PC-3 (cell line): ENCODE data around the gene SCN5A. TPM values are rescaled to one million over a fixed set of nuclear protein-coding genes. Genes with fewer than 3 reads are reported as not detected.

ENCODE experiments used
- ATAC-seq: fragments of 200-7000 bp; cut with Tn5 transposase; 2 replicates; pipeline ENCODE4 v1.9.1; 2020; ENCODE audit warnings: mild to moderate bottlenecking, moderate library complexity
- BruUV-seq: library from RNA; stranded (reverse); fragments of 400-500 nt; replicated peaks from 2 replicates; lab custom pipeline; 2021; lab: Mats Ljungman, UMichigan
- CTCF ChIA-PET: fragments of 300-600 bp; sonication (Branson Sonifier 250); formaldehyde crosslinking; loops from one replicate; lab custom pipeline; 2022; ENCODE audit warnings: antibody characterized with exemption; lab: Charles Lee
- POLR2A ChIA-PET: fragments of 300-600 bp; sonication (Branson Sonifier 250); formaldehyde crosslinking; loops from one replicate; lab custom pipeline; 2022; ENCODE audit warnings: antibody characterized with exemption; ENCODE audit not compliant: unreplicated experiment; lab: Charles Lee
- DNase-seq: peaks from one replicate; pipeline ENCODE4 v3.0.0-alpha.2; 2015
- H2AFZ ChIP-seq: fragments of 300-600 bp; sonication (generic); 2 replicates; pipeline ENCODE4 v1.6.0; 2016; ENCODE audit warnings: antibody characterized with exemption, low read length
- H3F3A ChIP-seq: fragments of 300-600 bp; sonication (generic); one replicate; pipeline ENCODE4 v1.6.0; 2017; ENCODE audit warnings: antibody characterized with exemption, low read length, control low read depth, mild to moderate bottlenecking; ENCODE audit not compliant: unreplicated experiment
- H3K27ac ChIP-seq: fragments of 300-600 bp; sonication (generic); 2 replicates; pipeline ENCODE4 v1.5.1; 2016; ENCODE audit warnings: mild to moderate bottlenecking, low read length
- H3K27me3 ChIP-seq: fragments of 300-600 bp; sonication (generic); 2 replicates; pipeline ENCODE4 v1.6.1; 2016; ENCODE audit warnings: low read length, mixed read lengths
- H3K36me3 ChIP-seq: fragments of 300-600 bp; sonication (generic); 2 replicates; pipeline ENCODE4 v1.6.1; 2016; ENCODE audit warnings: low read depth, mixed run types, low read length, mixed read lengths
- H3K4me1 ChIP-seq: fragments of 300-600 bp; sonication (generic); 2 replicates; pipeline ENCODE4 v1.5.1; 2016; ENCODE audit warnings: low read length; ENCODE audit not compliant: insufficient read depth
- H3K4me2 ChIP-seq: fragments of 300-600 bp; sonication (generic); 2 replicates; pipeline ENCODE4 v1.6.0; 2016; ENCODE audit warnings: low read length
- H3K4me3 ChIP-seq: fragments of 300-600 bp; sonication (generic); 2 replicates; pipeline ENCODE4 v1.5.1; 2016; ENCODE audit warnings: mild to moderate bottlenecking, low read length, mixed read lengths
- H3K79me2 ChIP-seq: fragments of 300-600 bp; sonication (generic); 2 replicates; pipeline ENCODE4 v1.6.1; 2017; ENCODE audit warnings: low read length, mixed read lengths
- H3K9ac ChIP-seq: fragments of 300-600 bp; sonication (generic); 2 replicates; pipeline ENCODE4 v1.6.0; 2016; ENCODE audit warnings: mild to moderate bottlenecking, low read length
- H3K9me2 ChIP-seq: fragments of 300-600 bp; sonication (generic); replicated peaks from 2 replicates; pipeline ENCODE4 v1.6.1; 2016; ENCODE audit warnings: mixed run types, low read length, mixed read lengths
- H3K9me3 ChIP-seq: fragments of 300-600 bp; sonication (generic); 2 replicates; pipeline ENCODE4 v1.6.1; 2016; ENCODE audit warnings: low read length, mixed read lengths
- H4K20me1 ChIP-seq: fragments of 300-600 bp; sonication (generic); 2 replicates; pipeline ENCODE4 v1.6.1; 2016; ENCODE audit warnings: low read length, mixed read lengths
- CTCF ChIP-seq: fragments of 300-600 bp; sonication (generic); conservative IDR thresholded peaks from 2 replicates; pipeline ENCODE4 v1.5.1; 2017; ENCODE audit warnings: antibody characterized with exemption, low read depth, mild to moderate bottlenecking, low read length
- EZH2 ChIP-seq: fragments of 300-600 bp; sonication (generic); IDR thresholded peaks from one replicate; pipeline ENCODE4 v1.6.1; 2017; ENCODE audit warnings: antibody characterized with exemption, mild to moderate bottlenecking, low read length; ENCODE audit not compliant: unreplicated experiment
- EZH2phosphoT487 ChIP-seq: fragments of 300-600 bp; sonication (generic); IDR thresholded peaks from 2 replicates; pipeline ENCODE4 v1.6.1; 2018; ENCODE audit warnings: mild to moderate bottlenecking, antibody characterized with exemption, low read length, borderline replicate concordance
- intact Hi-C: fragments of 100-400 bp; cut with micrococcal nuclease; formaldehyde crosslinking; loops from 2 replicates; pipeline ENCODE4 v1.9.0; 2023
- total RNA-seq: library from RNA; depleted of rRNA; stranded (reverse); fragments of >200 nt; gene quantifications from 2 replicates; pipeline ENCODE4 v1.2.3, GENCODE V29; 2014

Gene SCN5A
- total RNA-seq, 1 experiment from 2014 or later: not detected

- no peaks in the 10 kb centered on the region for H3K9me2 ChIP-seq
- ChIA-PET POLR2A (no interaction called here), CTCF (no interaction called here)
- ATAC-seq (no peak), DNase-seq (no peak)
- H3F3A ChIP-seq: no peaks in the 10 kb centered on the region
- H3K27me3 ChIP-seq: peaks cover 68% of the 10 kb centered on the region
- intact Hi-C loops: no loop called here
- H3K4me3 ChIP-seq: no peak overlapping the region
- H3K4me2 ChIP-seq: no peak overlapping the region
- H3K9me3 ChIP-seq: no peaks in the 10 kb centered on the region
- TF ChIP-seq CTCF (no peak), EZH2 (no peak), EZH2phosphoT487 (no peak)
- no peak overlapping the region for H2AFZ ChIP-seq
- H3K27ac ChIP-seq: no peak overlapping the region
- H3K4me1 ChIP-seq: no peaks in the 10 kb centered on the region
- no peaks in the 10 kb centered on the region for H4K20me1 ChIP-seq
- no peak overlapping the region for H3K9ac ChIP-seq
- BruUV-seq: no TSS peak
- H3K79me2 ChIP-seq: no peaks in the 10 kb centered on the region
- H3K36me3 ChIP-seq: no peaks in the 10 kb centered on the region
Measured at GRCh38 chr3:38598791-38599190, 50.7 kb downstream of the SCN5A start.

GRCh38 chr3:38597502-38598060, 51.9 kb downstream of the SCN5A start:
- intact Hi-C loops: no loop called here
- TF ChIP-seq EZH2phosphoT487: no peak
- no peak for TF ChIP-seq CTCF
- DNase-seq (no peak), ATAC-seq (no peak)
- Histone ChIP-seq H3K4me1 (no peaks in the 10 kb centered on the region), H3K27ac (no peak overlapping the region), H3F3A (no peaks in the 10 kb centered on the region), H3K27me3 (peaks cover 76% of the 10 kb centered on the region), H3K79me2 (no peaks in the 10 kb centered on the region), H3K9me2 (no peaks in the 10 kb centered on the region), H3K36me3 (no peaks in the 10 kb centered on the region), H2AFZ (no peak overlapping the region), H3K4me3 (no peak overlapping the region), H4K20me1 (no peaks in the 10 kb centered on the region), H3K9ac (no peak overlapping the region), H3K4me2 (no peak overlapping the region), H3K9me3 (no peaks in the 10 kb centered on the region)
- POLR2A ChIA-PET: no interaction called here
- BruUV-seq: no TSS peak
- CTCF ChIA-PET: no interaction called here

- Histone ChIP-seq H3K27ac (no peak overlapping the region), H3K9me3 (no peaks in the 10 kb centered on the region), H4K20me1 (no peaks in the 10 kb centered on the region), H3F3A (no peaks in the 10 kb centered on the region), H2AFZ (no peak overlapping the region), H3K4me3 (no peak overlapping the region), H3K9me2 (no peaks in the 10 kb centered on the region), H3K4me2 (no peak overlapping the region), H3K4me1 (no peaks in the 10 kb centered on the region), H3K36me3 (no peaks in the 10 kb centered on the region), H3K27me3 (peaks cover 89% of the 10 kb centered on the region), H3K79me2 (no peaks in the 10 kb centered on the region), H3K9ac (no peak overlapping the region)
- TF ChIP-seq EZH2phosphoT487 (no peak), CTCF (no peak)
- DNase-seq (no peak), ATAC-seq (no peak)
- intact Hi-C loops: no loop called here
- CTCF ChIA-PET: no interaction called here
- BruUV-seq: no TSS peak
- POLR2A ChIA-PET: no interaction called here
Measured at GRCh38 chr3:38595393-38595792, 54.1 kb downstream of the SCN5A start.
